Cerebellar nuclear complex (tissue), 1 donor: ENCODE data around the gene LOXHD1.

Experiments used
- DNase-seq, 2 experiments: peaks; one replicate each; lab custom pipeline; 2025; lab: John Stamatoyannopoulos, UW

The LOXHD1 gene

DNA sequence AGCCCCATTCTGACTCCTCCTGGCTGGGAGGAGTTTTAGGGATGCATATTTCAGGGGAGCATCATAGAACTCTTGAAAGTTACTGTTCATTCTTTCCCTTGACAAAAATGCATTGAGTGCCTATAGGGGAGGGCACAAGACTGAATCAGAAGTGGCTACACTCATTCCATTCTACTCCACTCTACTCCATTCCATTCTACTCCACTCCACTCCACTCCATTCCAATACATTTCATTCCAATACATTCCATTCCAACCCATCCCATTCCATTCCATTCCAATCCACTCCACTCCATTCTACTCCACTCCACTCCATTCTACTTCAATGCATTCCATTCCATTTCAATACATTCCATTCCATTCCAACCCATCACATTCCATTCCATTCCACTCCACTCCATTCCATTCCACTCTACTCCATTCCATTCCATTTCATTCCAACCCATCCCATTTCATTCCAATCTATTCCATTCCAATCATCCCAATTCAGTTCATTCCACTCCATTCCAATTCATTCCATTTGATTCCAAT, 110.8 kb downstream of the LOXHD1 start:
- no peak for DNase-seq

DNA sequence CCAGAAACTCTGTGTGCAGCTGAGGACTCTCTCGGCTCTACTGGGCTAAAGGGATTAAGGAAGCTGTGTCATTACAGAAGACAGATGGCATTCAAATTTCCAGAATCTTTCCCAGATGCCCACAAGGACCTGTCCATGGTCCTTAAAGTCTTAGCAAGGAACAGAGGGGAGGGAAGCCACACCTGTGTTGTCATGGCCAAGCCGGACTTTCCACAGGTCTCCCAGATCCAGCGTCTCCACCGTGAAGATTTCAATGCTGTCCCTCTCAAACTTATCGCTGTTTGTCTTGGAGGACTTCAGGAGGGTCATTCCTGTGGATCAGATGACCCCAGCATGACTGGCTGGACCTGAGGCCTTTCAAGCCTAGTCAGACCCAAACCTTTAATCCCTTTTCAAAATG, 114.5 kb downstream of the LOXHD1 start:
- no peak for DNase-seq

DNA sequence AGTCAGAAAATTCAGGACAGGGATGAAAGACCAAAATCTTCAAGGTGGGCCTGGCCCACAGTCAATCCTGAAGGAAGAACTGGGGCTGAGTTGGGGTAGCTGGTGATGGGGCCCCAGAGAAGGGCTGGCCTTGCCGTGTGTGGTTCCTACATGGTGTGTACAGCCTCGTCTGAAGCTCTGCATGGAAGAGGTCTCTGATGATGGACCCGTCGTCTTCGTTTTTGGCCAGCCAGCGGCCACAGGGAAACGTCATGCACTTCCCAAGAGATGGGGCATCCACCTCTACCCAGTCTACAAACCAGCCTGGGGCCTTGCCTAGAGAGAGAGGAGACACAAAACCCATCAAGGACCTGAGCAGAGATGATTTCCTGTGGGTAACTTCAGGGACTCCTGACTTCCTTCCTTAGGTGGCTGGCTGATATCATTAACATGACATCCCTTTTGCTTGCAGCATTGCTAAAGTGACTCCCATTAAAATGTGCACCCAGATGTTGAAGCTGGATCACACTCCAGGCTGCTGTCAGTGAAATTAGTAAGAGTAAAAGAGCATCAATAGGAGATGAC, 115.3 kb downstream of the LOXHD1 start:
- DNase-seq: no peak

DNA sequence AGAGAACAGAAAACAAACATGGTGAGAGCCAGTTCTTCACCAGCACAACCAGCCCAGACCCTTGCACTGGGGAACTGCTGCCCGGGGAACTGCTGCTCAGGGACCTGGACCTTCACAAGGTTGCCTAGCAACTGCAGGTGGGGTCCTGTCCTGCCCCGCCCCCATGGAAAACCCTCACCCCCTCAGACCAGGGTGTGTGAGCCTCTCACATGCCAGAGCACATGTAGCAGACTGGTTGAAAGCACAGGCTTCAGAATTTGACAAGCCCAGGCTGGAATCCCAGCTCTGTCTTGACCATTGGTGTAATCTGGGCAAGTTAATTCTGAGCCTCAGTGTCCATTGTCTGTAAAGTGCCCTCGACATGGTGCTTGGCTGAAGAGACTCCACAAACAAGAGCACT, 118.6 kb downstream of the LOXHD1 start:
- DNase-seq: no peak

DNA sequence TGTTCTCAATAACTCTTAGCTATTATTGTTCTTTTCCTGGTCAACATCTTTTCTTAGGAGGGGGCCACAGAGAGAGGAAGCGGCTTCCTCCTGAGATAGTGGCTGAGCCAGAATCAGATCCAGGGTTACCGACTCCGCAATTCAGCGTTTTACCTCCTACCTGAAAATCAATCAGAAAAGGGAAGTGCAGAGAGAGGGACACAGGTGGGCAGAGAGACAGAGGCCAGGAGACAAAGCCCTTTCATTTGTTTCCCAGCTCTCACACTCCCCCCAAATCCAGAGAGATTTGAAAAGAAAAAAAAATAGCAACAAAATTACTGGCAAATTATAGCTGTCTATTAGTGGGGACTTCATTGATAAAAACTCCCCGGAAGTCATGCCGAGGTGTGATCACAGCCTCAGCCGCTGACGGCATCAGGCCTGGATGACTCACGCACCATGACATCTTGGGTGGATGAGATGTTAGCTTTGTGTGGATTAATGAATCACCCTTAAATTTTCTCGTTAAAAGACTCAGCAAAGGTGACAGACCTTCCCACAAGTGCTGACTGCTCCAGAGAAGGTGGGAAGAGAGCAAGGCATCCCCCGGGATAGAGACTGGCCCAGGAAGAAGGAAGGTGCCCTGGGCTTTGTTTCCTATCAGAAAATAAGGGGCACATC, 120.7 kb downstream of the LOXHD1 start:
- no peak for DNase-seq

DNA sequence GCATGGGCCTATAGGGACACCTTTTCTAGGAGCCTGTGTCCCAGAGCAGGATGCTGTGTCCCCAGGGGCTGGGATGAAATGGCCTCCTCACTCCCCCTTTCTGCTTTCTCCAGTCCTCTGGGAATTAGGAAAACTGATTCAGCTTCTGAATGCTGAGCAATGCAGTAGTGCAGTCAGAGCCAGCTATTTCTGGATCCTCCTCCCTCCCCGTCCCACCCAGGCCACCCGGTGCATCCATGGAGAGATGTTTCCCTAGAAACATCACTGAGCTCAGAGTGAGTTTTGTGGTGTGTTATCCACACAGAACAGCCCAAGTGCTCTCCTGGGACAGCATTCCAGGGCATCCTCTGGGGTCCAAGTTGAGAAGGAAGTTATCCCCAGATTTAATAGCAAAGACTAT, 125.5 kb downstream of the LOXHD1 start:
- no peak for DNase-seq

DNA sequence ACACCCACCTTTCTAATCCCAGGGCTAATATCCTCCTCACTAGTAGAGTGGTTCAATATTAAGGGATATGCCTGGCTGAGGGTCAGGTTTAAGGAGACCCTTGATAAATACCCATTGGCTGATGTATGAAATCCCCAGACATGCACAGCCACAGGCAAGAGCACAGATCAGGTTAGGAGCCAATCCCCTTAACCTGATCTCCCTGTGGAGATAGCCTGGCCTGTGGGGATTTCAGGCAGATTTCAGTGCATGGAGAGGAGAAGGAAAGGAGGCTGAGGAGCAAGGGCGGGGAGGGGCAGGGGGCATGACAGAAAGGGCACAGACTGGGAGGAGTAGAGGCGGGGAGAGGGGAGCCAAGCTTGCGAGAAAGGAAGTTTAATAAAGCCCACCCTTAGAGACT, 129.0 kb downstream of the LOXHD1 start:
- no peak for DNase-seq

DNA sequence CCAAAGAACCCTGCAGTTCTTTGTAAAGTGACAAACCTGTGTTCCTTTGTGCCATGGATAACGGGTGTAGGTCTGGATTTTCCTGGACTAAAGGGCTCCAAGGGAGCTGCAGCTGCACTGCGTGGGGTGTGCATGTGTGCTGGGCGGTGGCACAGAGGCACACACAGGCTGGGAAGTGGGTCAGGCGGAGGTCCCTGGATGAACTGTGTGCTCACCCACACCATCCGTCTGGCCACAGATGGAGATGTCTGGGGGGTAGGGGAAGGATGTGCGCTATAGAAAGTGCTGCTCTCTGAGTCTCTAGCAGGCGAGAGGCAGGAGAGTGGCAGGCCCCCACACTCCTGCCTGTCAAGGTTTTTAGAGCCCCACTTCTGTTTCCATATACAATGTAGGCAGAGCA, 137.2 kb downstream of the LOXHD1 start:
- no peak for DNase-seq

DNA sequence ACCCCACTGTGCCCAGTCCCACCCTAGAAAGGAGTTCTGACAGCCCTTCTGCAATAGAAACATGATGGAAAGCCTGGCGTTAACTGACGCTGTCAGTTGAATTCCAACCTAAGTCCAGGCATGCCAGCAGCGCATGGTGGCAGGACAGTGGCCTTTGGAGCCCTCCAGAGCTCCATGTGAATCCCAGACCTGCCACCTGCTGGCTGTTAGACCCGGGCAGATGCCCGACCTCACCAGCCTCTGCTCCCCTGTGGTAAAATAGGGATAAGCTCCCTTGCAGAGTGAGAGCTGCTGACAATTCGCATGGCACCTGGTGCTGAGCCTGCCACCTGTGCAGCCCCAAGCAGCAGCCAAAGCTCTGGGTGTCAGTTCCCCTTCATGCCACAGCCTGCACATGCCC, 138.6 kb downstream of the LOXHD1 start:
- no peak for DNase-seq

DNA sequence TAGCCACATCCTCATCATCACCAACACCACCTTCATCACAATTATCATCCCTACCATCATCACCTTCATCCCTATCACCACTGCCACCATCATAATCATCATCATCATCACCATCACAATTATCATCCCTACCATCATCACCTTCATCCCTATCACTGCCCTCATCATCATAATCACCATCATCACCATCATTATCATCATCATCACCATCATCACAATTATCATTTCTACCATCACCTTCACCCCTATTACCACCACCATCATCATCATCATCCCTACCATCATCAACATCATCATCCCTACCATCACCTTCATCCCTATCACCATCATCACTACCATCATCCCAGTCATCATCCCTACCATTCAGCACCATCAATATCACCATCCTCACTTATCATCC, 140.5 kb downstream of the LOXHD1 start:
- no peak for DNase-seq

DNA sequence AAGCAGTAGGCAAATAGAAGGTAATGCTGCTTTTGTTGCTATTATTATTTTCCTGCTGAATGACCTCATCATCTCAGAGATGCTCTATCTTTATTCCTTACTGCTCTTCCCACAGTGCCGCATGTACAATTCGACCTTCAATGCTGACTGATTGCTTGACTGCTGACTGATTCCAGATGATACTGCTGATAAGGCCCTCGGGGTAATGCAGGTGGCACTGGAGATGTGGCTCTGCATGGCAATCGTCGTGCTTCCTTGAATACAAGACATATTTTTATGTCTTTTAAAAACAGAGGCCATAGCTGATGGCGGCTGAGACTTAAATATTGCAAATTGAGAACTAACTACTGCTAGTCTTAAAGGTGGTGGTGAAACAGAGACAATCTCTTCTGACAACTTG, 146.6 kb downstream of the LOXHD1 start:
- no peak for DNase-seq

DNA sequence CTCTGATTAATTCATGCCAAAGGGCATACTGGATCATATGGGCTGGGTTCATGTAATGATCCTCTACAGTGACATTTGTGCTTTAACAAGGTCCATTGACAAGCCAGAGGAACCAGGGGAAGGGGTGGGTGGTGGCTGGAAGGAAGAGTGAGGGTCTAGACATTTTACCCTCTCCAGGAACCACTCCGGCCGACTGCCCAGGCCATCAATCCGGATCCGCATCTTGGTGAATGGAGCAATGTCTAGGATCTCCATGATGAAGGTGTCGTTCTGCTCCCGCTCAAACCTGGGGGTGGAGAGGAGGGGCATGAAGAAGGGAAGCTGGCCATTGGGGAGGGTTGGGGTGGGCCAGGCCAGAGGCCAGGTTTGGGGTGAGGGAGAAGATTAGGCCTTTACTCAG, 147.5 kb downstream of the LOXHD1 start:
- no peak for DNase-seq

DNA sequence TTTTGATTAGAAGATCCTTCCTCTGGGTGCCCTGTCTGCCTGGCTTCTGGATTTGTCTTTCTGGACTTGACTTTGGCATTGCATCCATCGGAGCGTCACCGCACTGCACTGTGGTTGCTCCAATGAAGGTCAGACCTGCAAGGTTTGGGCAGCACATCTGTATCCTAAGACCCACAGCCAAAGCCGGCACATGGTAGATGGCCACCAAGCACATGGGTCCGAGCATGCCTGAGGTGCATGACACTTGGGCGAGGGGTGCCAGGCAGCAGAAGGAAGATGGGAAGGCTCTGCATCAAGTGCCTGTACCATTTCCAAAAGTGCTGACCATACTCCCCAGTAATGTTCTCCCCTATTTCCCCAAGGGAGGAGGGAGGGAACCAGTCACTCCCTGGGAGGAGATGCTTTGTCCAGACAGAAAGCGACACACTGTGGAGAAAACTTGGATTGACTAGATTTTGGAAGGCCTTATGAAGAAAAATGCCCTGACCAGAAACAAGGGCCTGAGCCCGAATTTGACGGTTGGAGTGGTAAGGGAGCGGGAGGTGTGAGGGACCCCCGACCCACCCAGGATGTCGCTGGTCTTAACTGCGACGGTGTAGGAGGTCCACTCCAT, 149.9 kb downstream of the LOXHD1 start:
- no peak for DNase-seq

DNA sequence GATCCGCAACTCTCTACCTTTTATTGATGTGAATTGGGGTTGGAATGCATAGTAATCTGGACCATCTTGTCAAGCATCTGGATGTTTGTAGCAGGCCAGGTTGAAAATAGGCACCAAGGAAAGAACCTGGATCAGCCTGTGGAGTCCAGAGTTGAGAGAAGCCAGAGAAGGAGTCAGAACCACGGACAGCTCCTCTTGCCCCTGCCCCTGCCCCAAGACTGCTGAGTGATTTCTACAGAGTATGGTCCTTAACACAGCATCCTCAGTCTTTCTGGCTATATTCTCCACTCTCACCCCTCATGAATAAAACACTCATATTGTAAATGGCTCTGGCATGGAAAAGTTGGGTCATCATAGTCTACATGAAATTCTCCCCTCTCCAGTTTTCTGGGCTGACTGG, 154.6 kb downstream of the LOXHD1 start:
- no peak for DNase-seq

DNA sequence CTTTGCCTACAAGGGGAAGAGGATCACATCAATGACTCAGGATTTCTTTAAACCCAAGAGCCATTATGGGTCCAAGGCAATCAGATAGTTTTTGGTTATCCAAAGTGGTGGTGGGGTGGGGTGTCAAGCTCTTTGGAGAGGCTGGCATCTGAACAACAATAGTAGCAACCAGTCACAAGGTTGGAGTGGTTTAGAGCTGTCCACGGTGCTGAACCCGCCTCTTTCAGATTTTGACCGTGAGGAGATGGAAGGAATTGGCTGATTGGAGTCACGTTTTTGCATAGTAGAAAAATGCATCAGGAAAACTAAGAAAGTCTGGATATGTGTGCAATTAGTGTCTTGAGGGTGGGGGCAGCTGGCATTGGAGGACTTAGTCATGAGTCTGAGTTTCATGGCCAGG, 159.9 kb downstream of the LOXHD1 start:
- DNase-seq: no peak

DNA sequence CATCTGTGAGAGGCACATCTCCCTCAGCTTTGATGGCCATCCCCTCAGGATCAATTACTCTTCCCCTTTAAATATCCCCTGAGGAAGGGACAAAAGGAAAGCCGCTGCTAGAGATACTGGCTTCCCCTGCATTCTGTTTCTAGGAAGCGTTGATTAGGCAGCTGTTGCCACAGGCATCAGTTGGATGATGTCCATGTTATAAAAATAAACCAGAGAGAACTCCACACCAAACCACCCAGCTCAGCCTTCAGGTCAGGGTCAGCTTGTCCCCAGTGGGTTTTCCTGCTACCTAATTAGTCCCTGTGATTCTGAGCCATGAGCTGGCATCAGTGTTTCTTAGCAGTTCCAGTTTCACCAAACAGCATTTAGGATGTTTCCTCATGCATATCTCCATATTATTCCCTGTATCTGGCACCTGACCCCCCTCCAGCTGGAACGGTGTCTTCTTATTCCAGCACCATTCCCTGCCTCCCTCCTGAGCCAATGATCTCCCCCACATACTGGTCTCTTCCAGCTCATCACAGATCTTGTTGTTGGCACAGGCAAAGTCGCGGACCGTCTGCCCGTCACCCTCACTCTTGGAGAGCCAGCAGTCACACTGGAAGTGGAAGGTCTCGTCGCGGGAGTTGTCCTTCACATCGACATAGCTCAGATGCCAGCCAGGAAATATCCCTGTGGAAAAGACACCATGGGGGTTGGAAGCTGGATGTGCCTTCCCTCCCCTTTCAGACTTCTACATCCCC, 168.4 kb downstream of the LOXHD1 start:
- DNase-seq: no peak

DNA sequence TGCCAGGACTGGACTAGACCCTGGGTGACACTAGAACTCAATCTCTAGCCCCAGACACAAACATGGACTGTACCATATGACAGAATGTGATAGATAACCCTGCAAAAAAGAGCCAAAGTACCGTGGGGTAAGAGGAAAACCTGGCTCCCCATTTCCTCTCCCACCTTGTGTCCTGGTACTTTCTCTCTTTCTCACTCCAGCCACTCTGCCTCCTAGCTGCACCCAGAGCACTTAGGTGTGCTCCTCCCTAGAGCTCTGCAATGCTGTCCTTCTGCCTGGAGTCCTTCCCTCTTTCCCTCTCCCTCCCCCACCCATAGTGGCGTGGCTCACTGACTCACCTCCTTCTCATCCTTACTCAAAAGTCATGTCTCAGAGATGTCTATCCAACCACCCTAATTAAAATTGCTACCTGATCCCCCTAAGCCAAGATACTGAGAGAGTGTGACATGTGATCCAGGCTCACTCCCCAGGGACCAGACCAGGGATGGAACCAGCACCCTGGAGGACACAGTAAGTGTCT, 171.3 kb downstream of the LOXHD1 start:
- DNase-seq: no peak

DNA sequence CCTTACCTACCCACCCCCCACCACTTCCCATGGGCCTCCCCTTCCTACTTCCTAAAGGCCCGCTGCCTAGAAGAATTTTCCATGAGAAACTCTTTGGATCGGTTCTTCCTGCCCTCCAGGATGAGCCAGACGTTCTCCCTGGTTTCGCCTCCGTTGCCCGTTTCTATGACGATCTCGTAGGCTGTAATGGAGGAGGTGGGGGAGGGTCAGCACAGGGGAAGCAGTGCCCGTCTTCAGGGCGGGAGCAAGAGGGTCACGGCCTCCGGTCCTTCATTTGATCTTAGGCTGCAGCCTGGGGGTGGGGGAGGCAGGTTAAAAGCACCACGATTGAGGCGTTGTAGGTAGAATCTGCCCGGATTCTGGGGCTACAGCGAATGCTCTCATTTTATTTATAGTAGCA, 172.0 kb downstream of the LOXHD1 start:
- DNase-seq: no peak

DNA sequence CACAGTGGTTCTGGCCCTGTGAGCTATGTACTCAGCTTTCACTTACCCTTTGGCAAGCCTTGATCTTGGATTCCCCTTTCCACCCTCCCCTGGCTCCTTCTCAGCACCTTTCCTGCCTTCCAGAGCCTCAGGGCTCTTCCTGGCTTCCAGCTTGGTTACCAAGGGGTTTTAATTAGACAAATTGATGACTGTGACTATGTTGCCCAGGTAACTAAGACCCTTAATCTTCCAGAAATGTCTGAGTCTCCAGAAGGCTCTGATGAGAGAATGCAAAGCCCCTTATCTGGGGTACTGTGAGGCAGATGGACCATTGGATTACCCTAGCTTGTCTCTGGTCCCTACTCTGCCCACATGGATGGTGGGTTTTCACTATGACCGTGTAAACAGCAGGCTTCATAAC, 174.2 kb downstream of the LOXHD1 start:
- no peak for DNase-seq

DNA sequence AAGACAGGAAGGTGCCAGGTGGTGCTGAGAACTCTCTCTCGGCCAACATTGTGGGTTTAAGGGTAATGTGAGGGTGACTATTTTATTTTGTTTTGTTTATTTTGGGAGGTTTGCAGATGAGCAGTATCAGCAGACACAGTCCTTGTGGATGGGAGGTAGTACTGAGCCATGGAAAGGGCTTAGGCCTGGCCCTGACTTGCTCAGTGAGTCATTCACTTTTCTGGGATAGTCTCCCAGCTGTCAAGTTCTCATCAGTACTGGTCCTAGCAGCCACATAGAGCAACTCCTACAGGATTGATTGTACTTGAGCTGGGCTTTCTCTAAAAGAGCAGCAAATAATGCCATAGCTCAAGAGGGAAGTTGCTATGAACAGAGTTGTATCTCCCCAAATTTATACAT, 175.2 kb downstream of the LOXHD1 start:
- DNase-seq: no peak

DNA sequence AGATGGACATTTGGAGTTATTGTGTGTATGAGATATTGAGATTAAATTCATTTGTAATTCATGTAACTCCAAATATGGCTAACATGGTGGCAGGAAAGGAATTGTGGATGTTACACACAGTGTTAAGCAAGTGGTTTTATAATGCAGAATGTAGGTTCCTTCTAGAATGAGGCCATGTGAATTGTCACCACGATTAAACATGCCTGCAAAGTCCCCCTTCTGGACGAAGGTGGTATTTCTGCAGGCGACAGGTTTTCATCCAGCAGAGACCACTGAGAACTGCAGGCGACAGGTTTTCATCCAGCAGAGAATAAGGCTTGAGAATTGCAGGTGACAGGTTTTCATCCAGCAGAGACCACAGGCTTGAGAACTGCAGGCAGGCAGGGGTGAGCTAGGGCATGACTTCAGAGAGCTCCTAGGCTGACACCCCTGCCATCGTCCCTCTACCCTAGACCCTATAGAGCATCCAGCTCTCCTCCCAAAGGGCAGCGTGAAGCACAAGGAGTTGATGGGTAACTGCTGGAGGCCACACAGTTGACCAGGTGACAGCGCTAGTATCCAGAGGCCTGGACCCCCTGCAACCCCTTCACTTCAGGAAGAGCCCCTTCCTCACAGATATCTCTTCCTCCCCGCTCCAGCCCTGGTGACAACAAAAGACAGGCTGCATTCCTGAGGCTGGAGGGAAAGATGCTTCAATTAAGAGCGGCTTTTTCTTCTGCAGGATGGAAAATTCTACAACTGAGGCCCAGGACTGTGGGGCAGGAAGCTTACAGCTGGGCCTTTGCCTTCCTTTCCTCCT, 175.8 kb downstream of the LOXHD1 start:
- peak; percentile 51 to 58 for DNase-seq

DNA sequence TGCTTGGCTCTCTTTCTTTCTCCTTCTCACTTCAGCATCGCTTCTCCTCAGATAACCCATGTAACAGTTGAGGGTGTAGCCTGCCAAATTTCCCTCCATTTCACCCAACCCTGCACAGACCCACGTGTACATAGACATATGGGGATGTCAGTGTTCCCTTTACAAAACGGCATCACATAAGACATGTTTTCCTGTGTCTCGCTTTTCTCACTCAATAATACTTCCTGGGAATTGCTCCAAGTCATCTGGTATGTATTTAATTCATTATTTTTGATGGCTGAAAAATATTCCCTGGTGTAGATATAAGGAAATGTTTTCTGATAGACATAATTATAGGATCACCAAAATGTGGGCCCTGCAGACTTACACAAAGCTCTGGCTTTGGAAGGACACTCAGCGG, 176.8 kb downstream of the LOXHD1 start:
- DNase-seq: no peak
